ENCODE data around the gene ZPLD1. TPM values are rescaled to one million over a fixed set of nuclear protein-coding genes. Genes with fewer than 3 reads are reported as not detected.
A peak's percentile ranks its signal among the peaks of the same experiment; 100 is the strongest.

The ZPLD1 gene
- polyA plus RNA-seq, 4 donors: 0.03 to 0.43 TPM; not detected in 2

DNA sequence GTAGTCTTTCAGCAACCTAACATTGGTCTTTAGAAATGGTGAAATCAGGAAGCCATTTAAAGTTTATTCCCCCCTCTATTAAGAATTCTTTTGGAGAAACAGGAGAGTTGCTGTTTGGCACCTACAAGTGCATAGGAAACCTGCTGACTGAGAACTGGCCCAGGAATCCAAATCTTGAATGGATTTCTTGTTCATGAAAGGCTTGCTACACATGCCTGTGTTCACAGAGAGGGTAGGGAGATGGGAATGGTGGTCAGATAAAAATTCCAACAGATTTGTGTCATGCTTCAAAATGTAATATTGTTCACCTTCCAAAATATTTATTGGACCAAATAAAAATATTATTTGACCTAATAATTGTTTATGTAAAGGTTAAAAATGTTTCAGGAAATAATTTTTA, 24.2 kb upstream of the ZPLD1 start:
- no peak for DNase-seq
- Histone ChIP-seq H3K4me3 (ENCODE audit: low read depth in 1 of 3, low read length in 3 of 3) (no peak overlapping the region), H3K36me3 (ENCODE audit: control insufficient read depth in 3 of 3, insufficient read depth in 2 of 3, low read depth in 1 of 3, low read length in 3 of 3) (no peaks in the 10 kb centered on the region), H3K9me3 (ENCODE audit: control insufficient read depth in 2 of 2, insufficient read depth in 1 of 2, low read depth in 1 of 2, low read length in 1 of 2) (no peaks in the 10 kb centered on the region), H3K4me1 (ENCODE audit: control insufficient read depth in 3 of 3, insufficient read depth in 2 of 3, low read depth in 1 of 3, low read length in 2 of 3) (no peaks in the 10 kb centered on the region), H3K27ac (ENCODE audit: low read depth in 1 of 3, low read length in 2 of 3) (no peak overlapping the region), H3K27me3 (ENCODE audit: control insufficient read depth in 3 of 3, insufficient read depth in 3 of 3, low read length in 3 of 3) (no peaks in the 10 kb centered on the region)
- FAIRE-seq: no peak

GRCh38 chr3:102415553-102415952, 19.3 kb upstream of the ZPLD1 start:
- Histone ChIP-seq H3K36me3 (ENCODE audit: control insufficient read depth in 3 of 3, insufficient read depth in 2 of 3, low read depth in 1 of 3, low read length in 3 of 3) (no peaks in the 10 kb centered on the region), H3K9me3 (ENCODE audit: control insufficient read depth in 2 of 2, insufficient read depth in 1 of 2, low read depth in 1 of 2, low read length in 1 of 2) (no peaks in the 10 kb centered on the region), H3K4me3 (ENCODE audit: low read depth in 1 of 3, low read length in 3 of 3) (no peak overlapping the region), H3K4me1 (ENCODE audit: control insufficient read depth in 3 of 3, insufficient read depth in 2 of 3, low read depth in 1 of 3, low read length in 2 of 3) (no peaks in the 10 kb centered on the region), H3K27ac (ENCODE audit: low read depth in 1 of 3, low read length in 2 of 3) (no peak overlapping the region), H3K27me3 (ENCODE audit: control insufficient read depth in 3 of 3, insufficient read depth in 3 of 3, low read length in 3 of 3) (no peaks in the 10 kb centered on the region)
- WGBS, 3 donors: 28 to 38% (median 32%) methylated on average over 2 of the region's 2 CpGs
- DNase-seq (peak; percentile 4 to 26), FAIRE-seq (no peak)

- Histone ChIP-seq H3K4me3 (ENCODE audit: low read depth in 1 of 3, low read length in 3 of 3) (no peak overlapping the region), H3K9me3 (ENCODE audit: control insufficient read depth in 2 of 2, insufficient read depth in 1 of 2, low read depth in 1 of 2, low read length in 1 of 2) (no peaks in the 10 kb centered on the region), H3K4me1 (ENCODE audit: control insufficient read depth in 3 of 3, insufficient read depth in 2 of 3, low read depth in 1 of 3, low read length in 2 of 3) (no peaks in the 10 kb centered on the region), H3K36me3 (ENCODE audit: control insufficient read depth in 3 of 3, insufficient read depth in 2 of 3, low read depth in 1 of 3, low read length in 3 of 3) (no peaks in the 10 kb centered on the region), H3K27me3 (ENCODE audit: control insufficient read depth in 3 of 3, insufficient read depth in 3 of 3, low read length in 3 of 3) (no peaks in the 10 kb centered on the region), H3K27ac (ENCODE audit: low read depth in 1 of 3, low read length in 2 of 3) (no peak overlapping the region)
- no peak for FAIRE-seq
- DNase-seq: no peak
Observed at GRCh38 chr3:102419786-102420185, 15.0 kb upstream of the ZPLD1 start.

- Histone ChIP-seq H3K27me3 (ENCODE audit: control insufficient read depth in 3 of 3, insufficient read depth in 3 of 3, low read length in 3 of 3) (no peaks in the 10 kb centered on the region), H3K4me3 (ENCODE audit: low read depth in 1 of 3, low read length in 3 of 3) (no peak overlapping the region), H3K36me3 (ENCODE audit: control insufficient read depth in 3 of 3, insufficient read depth in 2 of 3, low read depth in 1 of 3, low read length in 3 of 3) (no peaks in the 10 kb centered on the region), H3K9me3 (ENCODE audit: control insufficient read depth in 2 of 2, insufficient read depth in 1 of 2, low read depth in 1 of 2, low read length in 1 of 2) (no peaks in the 10 kb centered on the region), H3K27ac (ENCODE audit: low read depth in 1 of 3, low read length in 2 of 3) (no peak overlapping the region), H3K4me1 (ENCODE audit: control insufficient read depth in 3 of 3, insufficient read depth in 2 of 3, low read depth in 1 of 3, low read length in 2 of 3) (no peaks in the 10 kb centered on the region)
- DNase-seq (no peak), FAIRE-seq (no peak)
- 63 to 95% (median 94%) methylated on average over 1 of the region's 1 CpG for WGBS, 3 donors
Observed at GRCh38 chr3:102441832-102442231, 7.0 kb downstream of the ZPLD1 start.

- DNase-seq (peak in 1 of 2 donors; percentile 5), FAIRE-seq (no peak)
- no peaks in the 10 kb centered on the region for H3K9me3 ChIP-seq (ENCODE audit: control insufficient read depth in 2 of 2, insufficient read depth in 1 of 2, low read depth in 1 of 2, low read length in 1 of 2)
- no peaks in the 10 kb centered on the region for H3K4me1 ChIP-seq (ENCODE audit: control insufficient read depth in 3 of 3, insufficient read depth in 2 of 3, low read depth in 1 of 3, low read length in 2 of 3)
- H3K27ac ChIP-seq (ENCODE audit: low read depth in 1 of 3, low read length in 2 of 3): no peak overlapping the region
- no peak overlapping the region for H3K4me3 ChIP-seq (ENCODE audit: low read depth in 1 of 3, low read length in 3 of 3)
- no peaks in the 10 kb centered on the region for H3K36me3 ChIP-seq (ENCODE audit: control insufficient read depth in 3 of 3, insufficient read depth in 2 of 3, low read depth in 1 of 3, low read length in 3 of 3)
- H3K27me3 ChIP-seq (ENCODE audit: control insufficient read depth in 3 of 3, insufficient read depth in 3 of 3, low read length in 3 of 3): no peaks in the 10 kb centered on the region
- 60 to 72% (median 66%) methylated on average over 2 of the region's 2 CpGs for WGBS, 3 donors
Observed at GRCh38 chr3:102443021-102443420, 8.2 kb downstream of the ZPLD1 start.

- FAIRE-seq (no peak), DNase-seq (no peak)
- Histone ChIP-seq H3K4me1 (ENCODE audit: control insufficient read depth in 3 of 3, insufficient read depth in 2 of 3, low read depth in 1 of 3, low read length in 2 of 3) (no peaks in the 10 kb centered on the region), H3K27ac (ENCODE audit: low read depth in 1 of 3, low read length in 2 of 3) (no peak overlapping the region), H3K27me3 (ENCODE audit: control insufficient read depth in 3 of 3, insufficient read depth in 3 of 3, low read length in 3 of 3) (no peaks in the 10 kb centered on the region), H3K9me3 (ENCODE audit: control insufficient read depth in 2 of 2, insufficient read depth in 1 of 2, low read depth in 1 of 2, low read length in 1 of 2) (no peaks in the 10 kb centered on the region), H3K36me3 (ENCODE audit: control insufficient read depth in 3 of 3, insufficient read depth in 2 of 3, low read depth in 1 of 3, low read length in 3 of 3) (no peaks in the 10 kb centered on the region), H3K4me3 (ENCODE audit: low read depth in 1 of 3, low read length in 3 of 3) (no peak overlapping the region)
- WGBS, 3 donors: 50 to 82% (median 64%) methylated on average over 2 of the region's 2 CpGs
Observed at GRCh38 chr3:102444101-102444500, 9.3 kb downstream of the ZPLD1 start.

GRCh38 chr3:102447272-102447671, 12.5 kb downstream of the ZPLD1 start:
- Histone ChIP-seq H3K4me3 (ENCODE audit: low read depth in 1 of 3, low read length in 3 of 3) (no peak overlapping the region), H3K4me1 (ENCODE audit: control insufficient read depth in 3 of 3, insufficient read depth in 2 of 3, low read depth in 1 of 3, low read length in 2 of 3) (no peaks in the 10 kb centered on the region), H3K9me3 (ENCODE audit: control insufficient read depth in 2 of 2, insufficient read depth in 1 of 2, low read depth in 1 of 2, low read length in 1 of 2) (no peaks in the 10 kb centered on the region), H3K27ac (ENCODE audit: low read depth in 1 of 3, low read length in 2 of 3) (no peak overlapping the region), H3K27me3 (ENCODE audit: control insufficient read depth in 3 of 3, insufficient read depth in 3 of 3, low read length in 3 of 3) (no peaks in the 10 kb centered on the region), H3K36me3 (ENCODE audit: control insufficient read depth in 3 of 3, insufficient read depth in 2 of 3, low read depth in 1 of 3, low read length in 3 of 3) (no peaks in the 10 kb centered on the region)
- DNase-seq (no peak), FAIRE-seq (no peak)
- WGBS, 3 donors: 62 to 82% (median 62%) methylated on average over 3 of the region's 3 CpGs

GRCh38 chr3:102449341-102449740, 14.5 kb downstream of the ZPLD1 start:
- H3K4me3 ChIP-seq (ENCODE audit: low read depth in 1 of 3, low read length in 3 of 3): no peak overlapping the region
- H3K27me3 ChIP-seq (ENCODE audit: control insufficient read depth in 3 of 3, insufficient read depth in 3 of 3, low read length in 3 of 3): no peaks in the 10 kb centered on the region
- WGBS, 3 donors: 58 to 85% (median 83%) methylated on average over 3 of the region's 3 CpGs
- no peaks in the 10 kb centered on the region for H3K9me3 ChIP-seq (ENCODE audit: control insufficient read depth in 2 of 2, insufficient read depth in 1 of 2, low read depth in 1 of 2, low read length in 1 of 2)
- no peaks in the 10 kb centered on the region for H3K4me1 ChIP-seq (ENCODE audit: control insufficient read depth in 3 of 3, insufficient read depth in 2 of 3, low read depth in 1 of 3, low read length in 2 of 3)
- H3K27ac ChIP-seq (ENCODE audit: low read depth in 1 of 3, low read length in 2 of 3): no peak overlapping the region
- H3K36me3 ChIP-seq (ENCODE audit: control insufficient read depth in 3 of 3, insufficient read depth in 2 of 3, low read depth in 1 of 3, low read length in 3 of 3): no peaks in the 10 kb centered on the region
- DNase-seq (no peak), FAIRE-seq (no peak)

GRCh38 chr3:102449930-102450329, 15.1 kb downstream of the ZPLD1 start:
- Histone ChIP-seq H3K36me3 (ENCODE audit: control insufficient read depth in 3 of 3, insufficient read depth in 2 of 3, low read depth in 1 of 3, low read length in 3 of 3) (no peaks in the 10 kb centered on the region), H3K27ac (ENCODE audit: low read depth in 1 of 3, low read length in 2 of 3) (no peak overlapping the region), H3K4me3 (ENCODE audit: low read depth in 1 of 3, low read length in 3 of 3) (no peak overlapping the region), H3K9me3 (ENCODE audit: control insufficient read depth in 2 of 2, insufficient read depth in 1 of 2, low read depth in 1 of 2, low read length in 1 of 2) (no peaks in the 10 kb centered on the region), H3K27me3 (ENCODE audit: control insufficient read depth in 3 of 3, insufficient read depth in 3 of 3, low read length in 3 of 3) (no peaks in the 10 kb centered on the region), H3K4me1 (ENCODE audit: control insufficient read depth in 3 of 3, insufficient read depth in 2 of 3, low read depth in 1 of 3, low read length in 2 of 3) (no peaks in the 10 kb centered on the region)
- WGBS, 3 donors: 92 to 95% (median 93%) methylated on average over 3 of the region's 3 CpGs
- DNase-seq (no peak), FAIRE-seq (no peak)

Measured in small intestine (tissue), 7 donors.